Neutrophil (primary cell): ENCODE results near the gene YOD1.

ENCODE experiments used
- H3K27ac ChIP-seq: fragments of 200-600 bp; sonication (generic); 2 replicates; pipeline ENCODE4 v1.5.1; 2016; ENCODE audit warnings: mild to moderate bottlenecking, moderate library complexity
- H3K27me3 ChIP-seq: fragments of 200-600 bp; sonication (generic); 2 replicates; pipeline ENCODE4 v1.6.0; 2016; ENCODE audit warnings: mild to moderate bottlenecking
- H3K36me3 ChIP-seq: fragments of 200-600 bp; sonication (generic); 2 replicates; pipeline ENCODE4 v1.5.1; 2017
- H3K4me1 ChIP-seq, 2 experiments: fragments of 200-600 bp in 1 of 2; sonication (generic) in 1 of 2; 1 replicate in 1 of 2; 2 replicates in 1 of 2; pipeline versions ENCODE4 v1.5.1 to v1.6.1; 2013 to 2016; ENCODE audit warnings: low read depth in 1 of 2, low read length in 1 of 2, mild to moderate bottlenecking in 1 of 2, moderate library complexity in 1 of 2; ENCODE audit not compliant: control insufficient read depth in 1 of 2, insufficient read depth in 1 of 2
- H3K4me3 ChIP-seq, 2 experiments: fragments of 200-600 bp in 1 of 2; sonication (generic) in 1 of 2; 1 replicate in 1 of 2; 2 replicates in 1 of 2; pipeline ENCODE4 v1.5.1; 2013 to 2016; ENCODE audit warnings: low read depth in 1 of 2, low read length in 1 of 2, mild to moderate bottlenecking in 1 of 2, moderate library complexity in 1 of 2
- H3K9me3 ChIP-seq: fragments of 200-600 bp; sonication (generic); 2 replicates; pipeline ENCODE4 v1.5.1; 2016
- TF ChIP-seq, protein P1 (sequence below): fragments of 200-600 bp; sonication (generic); IDR thresholded peaks from 2 replicates; pipeline ENCODE4 v1.5.1; 2016; ENCODE audit warnings: antibody characterized with exemption

The YOD1 gene

GRCh38 chr1:207064561-207064960 is 13.6 kb upstream of the YOD1 start:
- H3K27me3 ChIP-seq = no peaks in the 10 kb centered on the region
- no peak overlapping the region for H3K4me3 ChIP-seq
- peaks cover 34 to 35% of the 10 kb centered on the region in 2 experiments for H3K4me1 ChIP-seq
- peaks cover 71% of the 10 kb centered on the region for H3K36me3 ChIP-seq
- no peaks in the 10 kb centered on the region for H3K9me3 ChIP-seq
- TF ChIP-seq, protein P1, sequence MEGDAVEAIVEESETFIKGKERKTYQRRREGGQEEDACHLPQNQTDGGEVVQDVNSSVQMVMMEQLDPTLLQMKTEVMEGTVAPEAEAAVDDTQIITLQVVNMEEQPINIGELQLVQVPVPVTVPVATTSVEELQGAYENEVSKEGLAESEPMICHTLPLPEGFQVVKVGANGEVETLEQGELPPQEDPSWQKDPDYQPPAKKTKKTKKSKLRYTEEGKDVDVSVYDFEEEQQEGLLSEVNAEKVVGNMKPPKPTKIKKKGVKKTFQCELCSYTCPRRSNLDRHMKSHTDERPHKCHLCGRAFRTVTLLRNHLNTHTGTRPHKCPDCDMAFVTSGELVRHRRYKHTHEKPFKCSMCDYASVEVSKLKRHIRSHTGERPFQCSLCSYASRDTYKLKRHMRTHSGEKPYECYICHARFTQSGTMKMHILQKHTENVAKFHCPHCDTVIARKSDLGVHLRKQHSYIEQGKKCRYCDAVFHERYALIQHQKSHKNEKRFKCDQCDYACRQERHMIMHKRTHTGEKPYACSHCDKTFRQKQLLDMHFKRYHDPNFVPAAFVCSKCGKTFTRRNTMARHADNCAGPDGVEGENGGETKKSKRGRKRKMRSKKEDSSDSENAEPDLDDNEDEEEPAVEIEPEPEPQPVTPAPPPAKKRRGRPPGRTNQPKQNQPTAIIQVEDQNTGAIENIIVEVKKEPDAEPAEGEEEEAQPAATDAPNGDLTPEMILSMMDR = no peak
- H3K27ac ChIP-seq = no peak overlapping the region

DNA sequence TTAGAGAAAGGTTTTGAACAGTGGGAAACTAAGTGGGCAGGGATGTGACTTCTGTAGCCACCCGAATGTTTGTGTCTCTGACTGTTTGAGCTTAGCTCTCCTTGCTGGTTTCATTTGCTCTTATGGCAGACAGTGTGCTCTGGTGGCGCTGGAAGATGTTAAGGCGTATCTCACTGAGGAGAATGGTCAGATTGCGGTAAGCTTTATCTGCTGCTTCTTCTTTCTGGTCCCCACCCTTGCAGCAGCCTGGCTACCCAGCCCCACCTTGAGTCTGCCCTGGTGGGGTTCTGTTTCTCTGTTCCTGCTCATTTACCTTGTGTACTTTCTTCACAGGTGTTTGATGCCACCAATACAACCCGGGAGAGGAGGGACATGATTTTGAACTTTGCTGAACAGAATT is 12.0 kb upstream of the YOD1 start:
- no peak overlapping the region for H3K27ac ChIP-seq
- no peak overlapping the region for H3K4me3 ChIP-seq
- H3K9me3 ChIP-seq = no peaks in the 10 kb centered on the region
- TF ChIP-seq, protein P1 = no peak
- peaks cover 67% of the 10 kb centered on the region for H3K36me3 ChIP-seq
- H3K27me3 ChIP-seq = no peaks in the 10 kb centered on the region
- H3K4me1 ChIP-seq = peaks cover 34 to 35% of the 10 kb centered on the region in 2 experiments

- Histone ChIP-seq H3K36me3 (peaks cover 57% of the 10 kb centered on the region), H3K27me3 (no peaks in the 10 kb centered on the region), H3K27ac (no peak overlapping the region), H3K4me1 (peaks cover 37 to 40% of the 10 kb centered on the region in 2 experiments), H3K4me3 (no peak overlapping the region), H3K9me3 (no peaks in the 10 kb centered on the region)
- TF ChIP-seq, protein P1 = no peak
These were observed 11.1 kb upstream of the YOD1 start for GRCh38 chr1:207062058-207062457.

DNA sequence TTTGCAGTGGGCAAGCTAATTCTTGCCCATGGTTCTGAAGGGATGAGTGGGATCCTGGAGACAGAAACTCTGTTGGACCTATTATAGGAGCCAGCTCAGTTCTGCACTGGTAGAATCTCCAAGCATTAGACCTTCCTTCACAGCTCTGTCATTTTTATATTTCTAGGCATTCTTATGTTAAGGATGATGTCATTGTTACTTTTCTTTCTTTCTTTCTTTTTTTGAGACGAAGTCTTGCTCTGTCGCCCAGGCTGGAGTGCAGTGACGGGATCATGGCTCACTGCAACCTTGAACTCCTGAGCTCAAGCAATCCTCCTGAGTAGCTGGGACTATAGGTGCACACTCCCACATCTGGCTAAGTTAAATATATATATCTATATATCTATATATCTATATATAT is 9.6 kb upstream of the YOD1 start:
- H3K27me3 ChIP-seq = no peaks in the 10 kb centered on the region
- peak overlapping the region in 1 of 2 experiments; percentile 49 for H3K4me3 ChIP-seq
- H3K27ac ChIP-seq = peak overlapping the region; percentile 84
- H3K4me1 ChIP-seq = peaks cover 51 to 54% of the 10 kb centered on the region in 2 experiments
- no peaks in the 10 kb centered on the region for H3K9me3 ChIP-seq
- peaks cover 45% of the 10 kb centered on the region for H3K36me3 ChIP-seq
- TF ChIP-seq, protein P1 = no peak

GRCh38 chr1:207059881-207060280 is 8.9 kb upstream of the YOD1 start:
- Histone ChIP-seq H3K27me3 (no peaks in the 10 kb centered on the region), H3K4me1 (peaks cover 58 to 61% of the 10 kb centered on the region in 2 experiments), H3K4me3 (peak overlapping the region; percentile 18 to 49), H3K27ac (peak overlapping the region; percentile 84), H3K9me3 (no peaks in the 10 kb centered on the region), H3K36me3 (peaks cover 38% of the 10 kb centered on the region)
- TF ChIP-seq, protein P1 = no peak
